MM.1S (cell line): ENCODE results near the gene FAM3D.

Experiments used
- DNase-seq: peaks from one replicate; pipeline ENCODE4 v3.0.0-alpha.2; 2015
- H2AFZ ChIP-seq: fragments of 300-600 bp; sonication (generic); 2 replicates; pipeline ENCODE4 v1.6.0; 2016; ENCODE audit warnings: antibody characterized with exemption, low read length
- H3F3A ChIP-seq: fragments of 300-600 bp; sonication (generic); 2 replicates; pipeline ENCODE4 v1.6.1; 2016; ENCODE audit warnings: mild to moderate bottlenecking, antibody characterized with exemption, low read length, moderate library complexity, mixed read lengths; ENCODE audit not compliant: insufficient read depth
- H3K27ac ChIP-seq: fragments of 300-600 bp; sonication (generic); 2 replicates; pipeline ENCODE4 v1.5.1; 2016; ENCODE audit warnings: mild to moderate bottlenecking, low read length
- H3K27me3 ChIP-seq: fragments of 300-600 bp; sonication (generic); replicated peaks from 2 replicates; pipeline ENCODE4 v1.6.0; 2016; ENCODE audit warnings: low read length; ENCODE audit not compliant: insufficient read depth
- H3K36me3 ChIP-seq: fragments of 300-600 bp; sonication (generic); replicated peaks from 2 replicates; pipeline ENCODE4 v1.6.1; 2016; ENCODE audit warnings: mild to moderate bottlenecking, low read length, mixed read lengths; ENCODE audit not compliant: insufficient read depth
- H3K4me1 ChIP-seq: fragments of 300-600 bp; sonication (generic); 2 replicates; pipeline ENCODE4 v1.6.1; 2016; ENCODE audit warnings: low read length, mixed read lengths
- H3K4me2 ChIP-seq: fragments of 300-600 bp; sonication (generic); 2 replicates; pipeline ENCODE4 v1.6.0; 2016; ENCODE audit warnings: low read depth, low read length
- H3K4me3 ChIP-seq: fragments of 300-600 bp; sonication (generic); 2 replicates; pipeline ENCODE4 v1.5.1; 2016; ENCODE audit warnings: low read length, mixed read lengths
- H3K79me2 ChIP-seq: fragments of 300-600 bp; sonication (generic); 2 replicates; pipeline ENCODE4 v1.6.1; 2016; ENCODE audit warnings: mixed run types, low read length, mixed read lengths
- H3K9ac ChIP-seq: fragments of 300-600 bp; sonication (generic); 2 replicates; pipeline ENCODE4 v1.6.1; 2016; ENCODE audit warnings: low read length, mixed read lengths
- H3K9me2 ChIP-seq: fragments of 300-600 bp; sonication (generic); replicated peaks from 2 replicates; pipeline ENCODE4 v1.6.1; 2016; ENCODE audit warnings: mild to moderate bottlenecking, low read length, mixed read lengths; ENCODE audit not compliant: insufficient read depth
- H3K9me3 ChIP-seq: fragments of 300-600 bp; sonication (generic); replicated peaks from 2 replicates; pipeline ENCODE4 v1.6.1; 2016; ENCODE audit warnings: mild to moderate bottlenecking, low read length, mixed read lengths; ENCODE audit not compliant: insufficient read depth
- H4K20me1 ChIP-seq: fragments of 300-600 bp; sonication (generic); 2 replicates; pipeline ENCODE4 v1.6.1; 2016; ENCODE audit warnings: mild to moderate bottlenecking, low read length, moderate library complexity, mixed read lengths; ENCODE audit not compliant: insufficient read depth
- EZH2 ChIP-seq: fragments of 300-600 bp; sonication (generic); optimal IDR thresholded peaks from 2 replicates; pipeline ENCODE3; 2017; ENCODE audit warnings: low read depth, mild to moderate bottlenecking, antibody characterized with exemption, low read length, mixed read lengths
- EZH2phosphoT487 ChIP-seq: fragments of 300-600 bp; sonication (generic); IDR thresholded peaks from 2 replicates; pipeline ENCODE4 v1.6.1; 2018; ENCODE audit warnings: antibody characterized with exemption, low read length
- TF ChIP-seq, protein P1 (sequence below): fragments of 300-600 bp; sonication (generic); IDR thresholded peaks from 2 replicates; pipeline ENCODE4 v1.5.1; 2016; ENCODE audit warnings: antibody characterized with exemption, low read length, mixed read lengths

The FAM3D gene

GRCh38 chr3:58686847-58687246, 20.3 kb upstream of the FAM3D start:
- no peak for DNase-seq
- Histone ChIP-seq H3F3A (no peaks in the 10 kb centered on the region), H3K27me3 (no peaks in the 10 kb centered on the region), H3K9me3 (no peaks in the 10 kb centered on the region), H4K20me1 (no peaks in the 10 kb centered on the region), H3K9ac (no peak overlapping the region), H3K4me1 (no peaks in the 10 kb centered on the region), H3K27ac (no peak overlapping the region), H2AFZ (no peak overlapping the region), H3K4me3 (no peak overlapping the region), H3K4me2 (no peak overlapping the region), H3K36me3 (no peaks in the 10 kb centered on the region), H3K79me2 (no peaks in the 10 kb centered on the region), H3K9me2 (no peaks in the 10 kb centered on the region)
- TF ChIP-seq EZH2 (no peak), EZH2phosphoT487 (no peak)
- TF ChIP-seq, protein P1, sequence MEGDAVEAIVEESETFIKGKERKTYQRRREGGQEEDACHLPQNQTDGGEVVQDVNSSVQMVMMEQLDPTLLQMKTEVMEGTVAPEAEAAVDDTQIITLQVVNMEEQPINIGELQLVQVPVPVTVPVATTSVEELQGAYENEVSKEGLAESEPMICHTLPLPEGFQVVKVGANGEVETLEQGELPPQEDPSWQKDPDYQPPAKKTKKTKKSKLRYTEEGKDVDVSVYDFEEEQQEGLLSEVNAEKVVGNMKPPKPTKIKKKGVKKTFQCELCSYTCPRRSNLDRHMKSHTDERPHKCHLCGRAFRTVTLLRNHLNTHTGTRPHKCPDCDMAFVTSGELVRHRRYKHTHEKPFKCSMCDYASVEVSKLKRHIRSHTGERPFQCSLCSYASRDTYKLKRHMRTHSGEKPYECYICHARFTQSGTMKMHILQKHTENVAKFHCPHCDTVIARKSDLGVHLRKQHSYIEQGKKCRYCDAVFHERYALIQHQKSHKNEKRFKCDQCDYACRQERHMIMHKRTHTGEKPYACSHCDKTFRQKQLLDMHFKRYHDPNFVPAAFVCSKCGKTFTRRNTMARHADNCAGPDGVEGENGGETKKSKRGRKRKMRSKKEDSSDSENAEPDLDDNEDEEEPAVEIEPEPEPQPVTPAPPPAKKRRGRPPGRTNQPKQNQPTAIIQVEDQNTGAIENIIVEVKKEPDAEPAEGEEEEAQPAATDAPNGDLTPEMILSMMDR, result no peak

DNA sequence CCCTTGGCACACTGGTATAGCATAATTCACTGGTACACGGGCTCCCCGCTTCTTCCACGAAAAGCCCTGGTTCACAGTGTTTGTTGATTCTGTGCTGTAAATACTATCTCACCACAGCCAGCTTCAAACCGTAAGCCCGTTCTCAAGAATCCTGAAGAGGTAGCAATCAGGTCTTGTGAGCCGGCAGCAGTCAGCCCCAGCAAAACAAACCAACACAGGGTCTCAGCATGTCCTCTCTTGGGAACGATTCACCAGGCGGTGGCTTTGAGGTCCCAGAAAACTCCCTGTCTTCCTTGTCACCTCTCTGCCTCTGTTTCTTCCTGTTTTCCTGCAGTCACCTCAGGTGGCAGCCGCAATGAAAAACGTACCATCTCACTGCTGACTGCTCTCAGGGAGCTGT, 19.1 kb upstream of the FAM3D start:
- Histone ChIP-seq H3K4me2 (no peak overlapping the region), H3K27me3 (no peaks in the 10 kb centered on the region), H4K20me1 (no peaks in the 10 kb centered on the region), H3K9ac (no peak overlapping the region), H3K9me3 (no peaks in the 10 kb centered on the region), H3K4me1 (no peaks in the 10 kb centered on the region), H3K9me2 (no peaks in the 10 kb centered on the region), H3K4me3 (no peak overlapping the region), H2AFZ (no peak overlapping the region), H3K36me3 (no peaks in the 10 kb centered on the region), H3F3A (no peaks in the 10 kb centered on the region), H3K79me2 (no peaks in the 10 kb centered on the region), H3K27ac (no peak overlapping the region)
- DNase-seq, result no peak
- TF ChIP-seq, protein P1, result no peak
- TF ChIP-seq EZH2phosphoT487, result no peak
- no peak for TF ChIP-seq EZH2

DNA sequence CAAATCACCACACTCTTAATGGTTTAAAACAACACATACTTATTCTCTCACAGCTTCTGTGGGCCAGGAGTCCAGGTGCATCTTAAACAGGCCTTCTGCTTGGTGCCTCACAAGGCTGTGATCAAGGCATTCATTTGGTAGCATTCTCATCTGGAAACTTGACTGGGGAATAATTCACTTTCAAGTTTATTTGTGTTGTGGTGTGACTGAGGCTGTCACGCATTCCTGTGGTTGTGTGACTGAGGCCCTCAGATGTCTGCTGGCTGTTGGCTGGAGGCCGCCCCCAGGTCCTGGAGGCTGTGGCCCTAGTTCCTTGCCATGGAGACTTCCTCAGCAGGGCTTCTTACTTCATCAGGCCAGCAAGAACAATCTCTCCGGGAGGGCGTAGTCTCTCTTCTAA, 16.9 kb upstream of the FAM3D start:
- Histone ChIP-seq H3K9me3 (no peaks in the 10 kb centered on the region), H3K27me3 (no peaks in the 10 kb centered on the region), H2AFZ (no peak overlapping the region), H3K79me2 (no peaks in the 10 kb centered on the region), H4K20me1 (no peaks in the 10 kb centered on the region), H3K9ac (no peak overlapping the region), H3K4me3 (no peak overlapping the region), H3K4me1 (no peaks in the 10 kb centered on the region), H3K36me3 (no peaks in the 10 kb centered on the region), H3F3A (no peaks in the 10 kb centered on the region), H3K27ac (no peak overlapping the region), H3K9me2 (no peaks in the 10 kb centered on the region), H3K4me2 (no peak overlapping the region)
- DNase-seq, result peak; percentile 20
- TF ChIP-seq EZH2phosphoT487 (no peak), EZH2 (no peak)
- TF ChIP-seq, protein P1, result no peak
